ENCODE measurements around the gene TAL1. TPM values are rescaled to one million over a fixed set of nuclear protein-coding genes. Genes with fewer than 3 reads are reported as not detected.
A peak's percentile ranks its signal among the peaks of the same experiment; 100 is the strongest.

TAL1 gene
- total and polyA plus RNA-seq, 4 donors = 6.4 to 9.6 (median 9.0) TPM

GRCh38 chr1:47235241-47235681 lies 3.2 kb upstream of the TAL1 start:
- DNase-seq (peak; percentile 46 to 71 (median 58)), ATAC-seq (ENCODE audit: insufficient read depth, low FRiP score) (no peak)
- peaks cover 0 to 14% (median 0%) of the 10 kb centered on the region in 5 donors for H3K4me1 ChIP-seq (ENCODE audit: control insufficient read depth in 5 of 5, insufficient read depth in 5 of 5, low read length in 5 of 5)
- no peak overlapping the region for H3K9ac ChIP-seq (ENCODE audit: insufficient read depth in 1 of 2, low read length in 2 of 2)
- H3K27me3 ChIP-seq (ENCODE audit: control insufficient read depth in 3 of 3, insufficient read depth in 3 of 3, low read length in 2 of 3) = peaks cover 0 to 48% (median 47%) of the 10 kb centered on the region in 3 donors
- TF ChIP-seq CTCF (IDR thresholded peaks at IDR 0.05; ENCODE audit: control extremely low read depth, extremely low read depth) = no peak
- 8 to 18% methylated on average over 20 to 21 of the region's 21 CpGs for WGBS, 2 donors
- no peak overlapping the region for H3K4me3 ChIP-seq
- H3K36me3 ChIP-seq (ENCODE audit: control insufficient read depth in 4 of 4, insufficient read depth in 4 of 4, low read length in 4 of 4) = no peaks in the 10 kb centered on the region
- H3K27ac ChIP-seq (ENCODE audit: low read depth in 1 of 2, low read length in 1 of 2) = peak overlapping the region; percentile 40 to 63
- peaks cover 0 to 5% (median 0%) of the 10 kb centered on the region in 4 donors for H3K9me3 ChIP-seq (ENCODE audit: control insufficient read depth in 4 of 4, insufficient read depth in 3 of 4, low read length in 3 of 4)

- TF ChIP-seq CTCF (IDR thresholded peaks at IDR 0.05; ENCODE audit: control extremely low read depth, extremely low read depth) = no peak
- 85 to 86% methylated on average over 6 of the region's 6 CpGs for WGBS, 2 donors
- Histone ChIP-seq H3K27me3 (ENCODE audit: control insufficient read depth in 3 of 3, insufficient read depth in 3 of 3, low read length in 2 of 3) (peaks cover 0 to 69% (median 67%) of the 10 kb centered on the region in 3 donors), H3K27ac (ENCODE audit: low read depth in 1 of 2, low read length in 1 of 2) (peak overlapping the region in 1 of 2 donors; percentile 44), H3K9ac (ENCODE audit: insufficient read depth in 1 of 2, low read length in 2 of 2) (no peak overlapping the region), H3K4me1 (ENCODE audit: control insufficient read depth in 5 of 5, insufficient read depth in 5 of 5, low read length in 5 of 5) (peaks cover 0 to 13% (median 0%) of the 10 kb centered on the region in 5 donors), H3K4me3 (no peak overlapping the region), H3K36me3 (ENCODE audit: control insufficient read depth in 4 of 4, insufficient read depth in 4 of 4, low read length in 4 of 4) (no peaks in the 10 kb centered on the region), H3K9me3 (ENCODE audit: control insufficient read depth in 4 of 4, insufficient read depth in 3 of 4, low read length in 3 of 4) (peaks cover 0 to 5% (median 0%) of the 10 kb centered on the region in 4 donors)
- DNase-seq (no peak), ATAC-seq (ENCODE audit: insufficient read depth, low FRiP score) (no peak)
These were observed 1.2 kb upstream of the TAL1 start for GRCh38 chr1:47233186-47233585.

- H3K9ac ChIP-seq (ENCODE audit: insufficient read depth in 1 of 2, low read length in 2 of 2) = peak overlapping the region in 1 of 2 donors; percentile 34
- peak overlapping the region; percentile 74 for H3K4me3 ChIP-seq
- ATAC-seq (ENCODE audit: insufficient read depth, low FRiP score) (peak; percentile 30), DNase-seq (peak; percentile 65 to 76 (median 68))
- no peaks in the 10 kb centered on the region for H3K36me3 ChIP-seq (ENCODE audit: control insufficient read depth in 4 of 4, insufficient read depth in 4 of 4, low read length in 4 of 4)
- H3K27me3 ChIP-seq (ENCODE audit: control insufficient read depth in 3 of 3, insufficient read depth in 3 of 3, low read length in 2 of 3) = peaks cover 0 to 83% (median 82%) of the 10 kb centered on the region in 3 donors
- peak overlapping the region; percentile 37 to 96 for H3K27ac ChIP-seq (ENCODE audit: low read depth in 1 of 2, low read length in 1 of 2)
- TF ChIP-seq CTCF (IDR thresholded peaks at IDR 0.05; ENCODE audit: control extremely low read depth, extremely low read depth) = no peak
- peaks cover 0 to 14% (median 0%) of the 10 kb centered on the region in 5 donors for H3K4me1 ChIP-seq (ENCODE audit: control insufficient read depth in 5 of 5, insufficient read depth in 5 of 5, low read length in 5 of 5)
- H3K9me3 ChIP-seq (ENCODE audit: control insufficient read depth in 4 of 4, insufficient read depth in 3 of 4, low read length in 3 of 4) = peaks cover 0 to 5% (median 0%) of the 10 kb centered on the region in 4 donors
- WGBS, 2 donors = 2 to 3% methylated on average over 59 to 62 of the region's 62 CpGs
These were observed 481 bp downstream of the TAL1 start for GRCh38 chr1:47231301-47232186.
